ENCODE results near the gene ARHGAP4.

ARHGAP4 gene

GRCh38 chrX:153903238-153903980, 22.7 kb downstream of the ARHGAP4 start:
- DNase-seq = no peak

GRCh38 chrX:153902385-153902784, 23.7 kb downstream of the ARHGAP4 start:
- no peak for DNase-seq

GRCh38 chrX:153901753-153902140, 24.3 kb downstream of the ARHGAP4 start:
- DNase-seq = no peak

- no peak for DNase-seq
Observed at GRCh38 chrX:153900831-153901752, 25.0 kb downstream of the ARHGAP4 start.

- DNase-seq = no peak
Observed at GRCh38 chrX:153897899-153898298, 28.2 kb downstream of the ARHGAP4 start.

GRCh38 chrX:153889123-153889522, 36.9 kb downstream of the ARHGAP4 start:
- DNase-seq = no peak

GRCh38 chrX:153888344-153888743, 37.7 kb downstream of the ARHGAP4 start:
- no peak for DNase-seq

- no peak for DNase-seq
Observed at GRCh38 chrX:153887385-153887784, 38.7 kb downstream of the ARHGAP4 start.

GRCh38 chrX:153886915-153887314, 39.1 kb downstream of the ARHGAP4 start:
- no peak for DNase-seq

- DNase-seq = no peak
Observed at GRCh38 chrX:153885968-153886903, 39.8 kb downstream of the ARHGAP4 start, which contains the start of gene L1CAM. Gene L1CAM, minus strand, starts transcription at chrX:153886173. Its CDS starts 10,337 bp downstream, at chrX:153875836.

- DNase-seq = no peak
Observed at GRCh38 chrX:153885208-153885787, 40.8 kb downstream of the ARHGAP4 start.

GRCh38 chrX:153884590-153884989, 41.5 kb downstream of the ARHGAP4 start:
- DNase-seq = no peak

- no peak for DNase-seq
Observed at GRCh38 chrX:153884136-153884535, 41.9 kb downstream of the ARHGAP4 start.

- no peak for DNase-seq
Observed at GRCh38 chrX:153883163-153883843, 42.8 kb downstream of the ARHGAP4 start.

GRCh38 chrX:153882557-153882956, 43.5 kb downstream of the ARHGAP4 start:
- DNase-seq = no peak

GRCh38 chrX:153882086-153882498, 44.0 kb downstream of the ARHGAP4 start:
- DNase-seq = no peak

GRCh38 chrX:153881281-153881680, 44.8 kb downstream of the ARHGAP4 start:
- no peak for DNase-seq

GRCh38 chrX:153880440-153880815, 45.6 kb downstream of the ARHGAP4 start:
- DNase-seq = no peak

GRCh38 chrX:153879741-153880439, 46.2 kb downstream of the ARHGAP4 start:
- DNase-seq = no peak

- DNase-seq = peak; percentile 78
Observed at GRCh38 chrX:153878969-153879653, 47.0 kb downstream of the ARHGAP4 start.
